Measurements from ENCODE around the gene PNPLA6. TPM values are rescaled to one million over a fixed set of nuclear protein-coding genes. Genes with fewer than 3 reads are reported as not detected.

The PNPLA6 gene
- total RNA-seq, 4 donors from 2014 or later = 32.4 to 75.4 (median 53.3) TPM

DNA sequence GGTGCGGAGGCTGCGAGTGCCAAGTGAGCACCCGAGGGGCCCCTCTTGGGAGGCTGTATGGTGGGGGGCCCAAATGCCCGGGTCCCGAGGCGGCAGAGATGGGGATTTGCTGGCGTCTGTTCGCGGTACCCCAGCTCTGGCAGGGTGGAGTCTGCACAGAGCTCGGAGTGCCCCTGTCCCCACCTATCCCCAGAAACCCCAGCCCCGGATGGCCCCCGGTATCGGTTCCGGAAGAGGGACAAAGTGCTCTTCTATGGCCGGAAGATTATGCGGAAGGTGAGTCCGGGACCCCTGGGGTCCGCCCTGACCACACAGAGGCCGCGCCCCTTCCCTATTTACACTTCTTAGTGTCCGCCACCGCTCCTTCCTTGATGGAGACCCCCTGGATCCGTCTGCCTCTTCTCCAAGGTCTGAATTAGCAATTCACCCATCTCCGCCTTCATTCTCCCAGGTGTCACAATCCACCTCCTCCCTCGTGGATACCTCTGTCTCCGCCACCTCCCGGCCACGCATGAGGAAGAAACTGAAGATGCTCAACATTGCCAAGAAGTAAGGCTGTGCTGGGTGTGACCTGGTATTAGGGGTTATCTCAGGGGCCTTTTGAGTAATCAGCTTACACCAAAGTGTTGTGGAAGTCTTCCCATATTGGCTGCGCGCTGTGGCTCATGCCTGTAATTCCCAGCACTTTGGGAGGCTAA is 630 bp downstream of the PNPLA6 start:
- TF ChIP-seq CTCF (IDR thresholded peaks at IDR 0.05; ENCODE audit: low read depth) = no peak

DNA sequence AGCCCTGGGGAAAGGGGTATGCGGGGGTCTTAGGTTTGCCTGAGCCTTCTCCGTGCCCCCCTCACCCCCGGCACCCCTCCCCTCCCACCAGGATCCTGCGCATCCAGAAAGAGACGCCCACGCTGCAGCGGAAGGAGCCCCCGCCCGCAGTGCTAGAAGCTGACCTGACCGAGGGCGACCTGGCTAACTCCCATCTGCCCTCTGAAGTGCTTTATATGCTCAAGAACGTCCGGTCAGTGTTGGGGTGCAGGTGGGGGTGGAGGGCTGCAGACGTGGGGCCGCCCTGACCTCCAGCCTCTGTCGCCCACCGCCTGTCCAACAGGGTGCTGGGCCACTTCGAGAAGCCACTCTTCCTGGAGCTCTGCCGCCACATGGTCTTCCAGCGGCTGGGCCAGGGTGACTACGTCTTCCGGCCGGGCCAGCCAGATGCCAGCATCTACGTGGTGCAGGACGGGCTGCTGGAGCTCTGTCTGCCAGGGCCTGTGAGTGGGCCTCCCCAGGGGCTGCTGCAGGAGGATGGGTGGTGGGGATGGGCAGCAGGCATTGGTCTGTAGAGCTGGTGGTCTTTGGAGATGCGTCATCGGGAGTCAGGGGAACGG is 4.4 kb downstream of the PNPLA6 start:
- TF ChIP-seq CTCF (IDR thresholded peaks at IDR 0.05; ENCODE audit: low read depth) = no peak

DNA sequence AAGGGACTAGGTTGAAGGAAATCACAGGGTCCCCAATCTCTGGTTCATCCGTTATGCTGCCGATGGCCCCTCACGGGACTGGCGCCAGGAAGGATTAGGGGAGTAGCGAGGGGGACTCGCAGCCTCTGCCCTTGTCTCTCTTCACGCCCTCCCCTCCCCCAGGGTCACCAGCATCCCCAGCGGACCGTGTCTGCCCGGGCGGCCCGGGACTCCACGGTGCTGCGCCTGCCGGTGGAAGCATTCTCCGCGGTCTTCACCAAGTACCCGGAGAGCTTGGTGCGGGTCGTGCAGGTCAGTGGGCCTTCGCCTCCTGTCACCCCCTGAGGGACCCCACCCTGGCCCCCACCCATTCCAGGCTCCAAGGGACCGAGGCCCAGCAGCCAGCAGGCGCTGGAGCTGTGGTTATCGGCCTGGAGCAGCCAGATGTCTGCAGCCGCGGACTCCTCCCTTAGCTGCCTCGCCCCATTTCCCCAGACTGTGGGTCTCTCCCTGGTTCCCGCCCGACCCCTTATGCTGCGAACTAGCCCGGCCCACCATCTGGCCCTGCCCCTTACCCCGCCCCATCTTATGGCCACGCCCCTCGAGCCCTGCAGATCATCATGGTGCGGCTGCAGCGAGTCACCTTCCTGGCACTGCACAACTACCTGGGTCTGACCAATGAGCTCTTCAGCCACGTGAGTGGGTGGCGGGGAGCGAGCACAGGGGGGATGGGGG is 5.4 kb downstream of the PNPLA6 start:
- no peak for TF ChIP-seq CTCF (IDR thresholded peaks at IDR 0.05; ENCODE audit: low read depth)

- no peak for TF ChIP-seq CTCF (IDR thresholded peaks at IDR 0.05; ENCODE audit: low read depth)
These were observed 5.9 kb downstream of the PNPLA6 start for GRCh38 chr19:7541475-7541824.

DNA sequence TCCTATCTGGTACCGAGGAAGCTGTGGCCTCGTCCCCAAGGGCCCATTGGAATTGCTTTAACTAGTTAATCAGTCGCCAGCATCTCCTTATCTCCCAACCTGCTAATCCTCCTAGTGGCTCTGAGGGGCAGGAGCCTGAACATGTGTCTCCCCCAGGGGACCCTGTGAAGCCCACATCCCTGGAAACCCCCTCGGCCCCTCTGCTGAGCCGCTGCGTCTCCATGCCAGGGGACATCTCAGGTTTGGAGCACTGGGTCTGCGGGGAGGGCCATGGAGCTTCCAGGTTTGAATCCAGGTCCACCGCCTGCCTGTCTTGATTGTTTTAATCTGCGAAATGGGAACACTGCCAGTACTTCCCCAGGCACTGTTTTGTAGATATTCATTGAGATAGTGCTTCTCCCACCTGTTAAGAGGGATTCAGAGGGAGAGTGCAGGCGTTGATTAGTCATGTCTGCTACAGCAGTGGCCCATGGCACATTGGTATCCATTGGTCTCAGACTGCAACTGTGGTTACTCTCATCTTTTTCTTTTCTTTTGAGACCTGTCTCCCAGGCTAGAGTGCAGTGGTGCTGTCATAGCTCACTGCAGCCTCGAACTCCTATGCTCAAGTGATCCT is 6.4 kb downstream of the PNPLA6 start:
- no peak for TF ChIP-seq CTCF (IDR thresholded peaks at IDR 0.05; ENCODE audit: low read depth)

GRCh38 chr19:7542556-7543348 is 7.2 kb downstream of the PNPLA6 start:
- TF ChIP-seq CTCF (IDR thresholded peaks at IDR 0.05; ENCODE audit: low read depth) = no peak
